Endometrial microvascular endothelial cells (primary cell): Measurements from ENCODE around the gene CDC42SE1. TPM values are rescaled to one million over a fixed set of nuclear protein-coding genes. Genes with fewer than 3 reads are reported as not detected.

Source experiments
- in situ Hi-C: cut with HindIII; loops from 2 replicates; pipeline ENCODE4 v1.10.0; 2017; ENCODE audit warnings: low sequenced_read_pairs, low pct_unique_long_range_greater_than_20kb; ENCODE audit errors: inconsistent ontology term
- total RNA-seq: library from RNA; depleted of rRNA; stranded (reverse); fragments of >200 nt; gene quantifications from one replicate; pipeline ENCODE4 v1.2.3, GENCODE V29; 2015; ENCODE audit errors: inconsistent ontology term

Gene CDC42SE1
- total RNA-seq, 1 donor from 2014 or later, result 75.7 TPM

GRCh38 chr1:151056149-151056548, 3.3 kb downstream of the CDC42SE1 start:
- in situ Hi-C loops, result no loop called here

DNA sequence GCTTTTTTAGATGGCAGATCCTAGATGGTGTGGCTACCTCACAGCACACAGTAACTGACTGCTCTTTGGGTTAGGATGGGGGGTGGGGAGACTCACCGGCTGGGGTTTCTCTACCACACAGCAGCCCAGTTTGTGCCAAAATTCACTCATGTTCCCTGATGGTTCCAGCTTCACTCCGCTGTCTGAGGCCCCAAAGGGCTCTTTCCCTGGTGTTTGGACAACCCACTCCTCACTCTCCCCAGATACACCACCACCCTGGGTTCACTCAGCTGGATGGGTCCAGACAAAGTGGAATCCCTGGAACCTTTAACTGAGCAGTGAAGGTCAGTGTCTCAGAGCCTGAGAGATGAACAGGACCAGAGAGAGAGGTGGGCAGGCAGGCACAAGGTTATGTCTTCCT, 3.8 kb downstream of the CDC42SE1 start:
- in situ Hi-C loops, result no loop called here

DNA sequence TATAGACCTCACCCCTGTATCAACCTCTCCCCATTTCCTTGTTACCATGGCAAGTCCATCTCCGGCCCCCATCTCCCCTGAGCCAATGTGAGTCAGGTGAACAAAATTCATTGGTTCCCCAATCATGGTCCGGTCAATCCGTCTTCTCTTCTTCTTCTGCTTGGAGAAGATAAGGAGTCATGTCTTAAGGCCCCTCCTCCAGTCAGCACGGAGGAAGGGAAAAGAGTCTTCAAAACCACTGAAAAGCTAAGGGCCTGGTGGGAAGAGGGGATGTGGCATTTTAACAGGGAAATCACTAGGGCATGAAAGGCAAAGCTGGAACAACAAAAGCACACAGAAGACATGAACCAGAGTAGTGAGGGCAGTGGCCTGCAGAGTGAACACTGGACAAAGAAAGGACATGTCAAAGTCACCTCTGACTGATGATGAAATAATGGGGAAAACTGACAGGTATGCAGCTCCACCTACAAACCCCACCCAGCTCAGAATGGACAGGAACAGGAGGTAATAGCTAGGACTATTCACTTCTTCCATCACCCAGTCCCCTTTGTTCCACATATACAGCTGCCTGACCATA, 4.4 kb downstream of the CDC42SE1 start:
- in situ Hi-C loops, result no loop called here

DNA sequence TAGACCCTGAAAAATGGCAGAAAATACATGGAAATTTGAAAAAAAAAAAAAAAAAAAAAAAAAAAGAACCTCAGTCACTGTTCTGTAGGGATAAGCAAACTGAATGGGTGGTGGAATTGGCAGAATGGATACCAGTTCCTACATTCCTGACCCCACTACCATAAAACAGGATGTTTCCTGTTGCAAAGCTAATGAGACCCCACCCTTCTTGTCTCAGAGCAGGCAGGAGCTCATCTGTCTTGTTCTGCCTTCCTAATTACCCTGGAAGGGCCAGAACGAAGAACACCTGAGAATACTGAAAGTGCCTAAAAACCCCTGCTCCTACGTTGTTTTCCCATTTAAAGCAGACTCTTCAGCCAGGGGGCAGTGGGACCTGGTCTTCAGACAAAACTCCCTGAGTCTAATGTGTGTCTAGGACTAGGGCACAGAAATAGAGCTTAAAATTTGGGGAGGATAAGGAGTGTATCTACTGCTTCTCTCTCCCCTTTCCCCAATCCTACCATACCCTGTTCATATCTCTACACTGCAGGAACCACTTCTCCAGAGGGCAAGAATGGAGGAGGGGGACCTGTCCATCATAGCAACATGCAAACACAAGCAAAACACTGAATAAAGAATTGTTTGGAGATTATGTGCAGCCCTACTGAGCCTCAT, 7.9 kb downstream of the CDC42SE1 start:
- in situ Hi-C loops, result no loop called here

DNA sequence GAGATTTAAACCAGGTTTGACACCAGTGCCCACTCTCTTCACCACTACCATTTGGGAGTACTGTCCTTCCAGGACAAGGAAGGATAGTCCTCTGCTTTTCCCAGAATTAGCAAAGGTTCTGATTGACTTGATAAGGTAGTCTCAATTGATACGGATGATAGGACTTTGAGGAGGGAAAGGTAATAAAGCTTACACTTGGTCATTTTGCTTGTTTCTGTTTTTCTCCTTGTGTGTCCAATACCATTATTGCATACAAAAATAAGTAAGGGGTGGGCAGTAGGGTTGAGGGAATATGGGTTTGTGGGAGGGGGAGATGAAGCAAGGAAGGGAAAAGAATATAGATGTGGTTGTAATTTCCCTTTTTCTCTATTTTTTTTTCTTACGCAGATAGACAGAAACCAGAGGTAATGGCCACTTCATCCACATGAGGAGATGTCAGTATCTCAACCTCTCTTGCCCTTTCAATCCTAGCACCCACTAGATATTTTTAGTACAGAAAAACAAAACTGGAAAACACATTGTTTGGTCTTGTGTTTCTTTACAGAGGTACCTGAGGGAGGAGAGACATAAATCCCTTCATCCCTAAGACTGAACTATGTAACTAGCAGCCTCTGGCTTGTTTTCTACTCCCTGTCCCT, 9.3 kb downstream of the CDC42SE1 start:
- in situ Hi-C loops, result no loop called here

- in situ Hi-C loops, result no loop called here
Measured at GRCh38 chr1:151049458-151049857, 10.0 kb downstream of the CDC42SE1 start.

DNA sequence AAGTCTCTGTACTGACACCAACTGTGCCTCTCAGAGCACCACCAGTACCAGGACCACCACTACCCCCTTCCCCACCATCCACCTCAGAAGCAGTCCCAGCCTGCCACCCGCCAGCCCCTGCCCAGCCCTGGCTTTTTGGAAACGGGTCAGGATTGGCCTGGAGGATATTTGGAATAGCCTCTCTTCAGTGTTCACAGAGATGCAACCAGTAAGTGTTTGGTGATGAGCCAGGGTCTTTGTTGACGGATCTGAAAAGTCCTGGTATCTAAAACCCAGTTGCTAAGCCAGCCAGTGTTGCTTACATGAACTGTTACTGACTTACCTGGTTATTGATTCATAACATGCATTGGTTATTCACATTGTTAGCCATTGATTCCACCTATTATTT, 10.8 kb downstream of the CDC42SE1 start:
- in situ Hi-C loops, result no loop called here

- in situ Hi-C loops, result no loop called here
Measured at GRCh38 chr1:151047925-151048644, 11.3 kb downstream of the CDC42SE1 start.

DNA sequence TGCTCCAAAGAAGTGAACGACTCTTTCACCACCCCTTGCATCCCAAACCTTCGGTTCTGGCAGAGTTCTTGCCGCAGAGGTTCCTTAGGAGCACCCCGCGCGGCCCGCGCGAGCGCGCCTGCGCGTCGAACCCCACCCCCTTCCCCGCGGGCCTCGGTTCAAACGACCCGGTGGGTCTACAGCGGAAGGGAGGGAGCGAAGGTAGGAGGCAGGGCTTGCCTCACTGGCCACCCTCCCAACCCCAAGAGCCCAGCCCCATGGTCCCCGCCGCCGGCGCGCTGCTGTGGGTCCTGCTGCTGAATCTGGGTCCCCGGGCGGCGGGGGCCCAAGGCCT, 11.9 kb downstream of the CDC42SE1 start, which contains the start of gene C1orf56:
Gene C1orf56, plus strand, starts transcription at position 161 of the 334 bp plus-strand sequence. Its CDS starts 97 bp downstream, at position 258.
- in situ Hi-C loops, result no loop called here

DNA sequence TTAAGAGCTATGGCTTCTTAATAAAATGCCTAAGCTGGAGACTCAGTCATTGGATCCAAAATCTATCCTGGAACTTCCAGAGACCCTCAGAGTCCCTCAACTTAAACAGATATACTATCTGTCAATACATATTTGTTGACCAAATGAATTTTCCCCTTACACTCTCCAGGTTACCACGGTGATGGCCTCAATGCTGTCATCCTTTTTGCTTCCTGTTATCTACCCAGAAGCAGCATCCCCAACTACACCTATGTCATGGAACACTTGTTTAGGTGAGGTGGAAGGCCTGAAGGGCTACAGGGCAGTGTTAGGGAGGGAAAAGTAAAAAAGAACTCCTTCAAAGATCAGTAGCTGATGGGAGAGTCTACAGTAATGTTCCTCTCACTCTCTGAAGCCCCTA, 16.3 kb downstream of the CDC42SE1 start:
- in situ Hi-C loops, result no loop called here

DNA sequence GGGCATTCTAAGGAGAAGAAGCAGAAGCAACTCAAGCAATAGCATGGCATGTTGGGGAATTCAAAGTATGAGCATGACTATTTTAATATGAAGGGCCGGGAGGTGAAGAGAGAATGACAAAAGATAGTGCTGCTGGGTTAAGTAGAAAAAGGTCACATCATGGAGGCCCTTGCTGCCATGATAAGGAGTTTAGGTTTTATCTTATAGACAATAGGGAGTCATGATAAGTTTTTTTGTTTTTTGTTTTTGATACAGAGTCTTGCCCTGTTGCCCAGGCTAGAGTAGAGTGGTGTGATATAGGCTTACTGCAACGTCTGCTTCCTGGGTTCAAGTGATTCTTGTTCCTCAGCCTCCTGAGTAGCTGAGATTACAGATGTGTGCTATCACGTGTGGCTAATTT, 19.9 kb downstream of the CDC42SE1 start:
- in situ Hi-C loops, result no loop called here

GRCh38 chr1:151037032-151037431, 22.4 kb downstream of the CDC42SE1 start:
- in situ Hi-C loops, result no loop called here

- in situ Hi-C loops, result no loop called here
Measured at GRCh38 chr1:151036356-151036755, 23.1 kb downstream of the CDC42SE1 start, which contains the start of gene BNIPL. BNIPL (plus strand) TSS chr1:151036586; CDS start chr1:151036726, 140 bp downstream.

- in situ Hi-C loops, result no loop called here
Measured at GRCh38 chr1:151035167-151035566, 24.3 kb downstream of the CDC42SE1 start.

GRCh38 chr1:151032164-151032563, 27.3 kb downstream of the CDC42SE1 start:
- in situ Hi-C loops, result no loop called here

DNA sequence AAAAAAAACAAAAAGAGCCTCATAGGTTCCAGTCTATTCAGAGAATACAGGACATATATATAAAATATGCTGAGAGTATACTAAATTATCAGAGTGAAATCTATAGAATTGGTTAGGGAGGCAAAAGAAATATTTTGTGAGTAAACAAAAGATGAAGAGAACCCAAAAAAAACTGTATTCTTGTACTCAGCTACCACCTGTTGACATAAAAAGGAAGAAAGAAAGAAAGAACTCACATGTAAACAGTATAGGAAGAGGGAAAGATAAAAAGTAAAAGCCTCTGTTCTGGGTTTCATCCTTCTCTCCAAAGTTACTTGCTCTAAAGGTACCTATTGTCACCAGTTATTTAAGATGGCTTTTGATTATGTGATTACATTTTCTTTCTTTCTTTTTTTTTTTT, 33.0 kb downstream of the CDC42SE1 start:
- in situ Hi-C loops, result no loop called here

DNA sequence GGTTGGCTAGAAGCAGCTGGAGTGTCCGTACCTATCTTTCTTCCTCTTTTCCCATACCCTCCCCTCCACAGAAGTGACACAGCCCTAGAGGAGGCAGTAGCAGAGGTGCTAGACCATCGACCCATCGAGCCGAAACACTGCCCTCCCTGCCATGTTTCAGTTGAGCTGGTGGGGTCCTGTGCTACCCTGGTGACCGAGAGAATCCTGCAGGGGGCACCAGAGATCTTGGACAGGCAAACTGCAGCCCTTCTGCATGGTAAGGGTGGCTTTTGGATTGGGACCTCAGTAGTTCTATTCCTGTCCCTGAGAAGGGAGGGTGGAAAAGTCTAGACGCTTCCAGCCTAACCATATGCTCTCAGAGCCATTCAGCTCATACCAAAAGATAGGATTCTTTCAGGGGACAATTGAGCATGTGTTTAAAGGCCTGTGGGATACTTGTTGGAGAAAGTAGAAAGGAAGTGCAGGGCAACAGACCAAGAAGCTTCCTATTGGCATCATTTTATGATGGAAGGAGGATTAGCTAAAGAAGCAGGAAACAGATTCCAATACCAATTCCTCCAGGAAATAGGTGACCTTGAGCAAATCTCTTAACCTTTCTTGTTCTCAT, 34.8 kb downstream of the CDC42SE1 start:
- in situ Hi-C loops, result no loop called here

DNA sequence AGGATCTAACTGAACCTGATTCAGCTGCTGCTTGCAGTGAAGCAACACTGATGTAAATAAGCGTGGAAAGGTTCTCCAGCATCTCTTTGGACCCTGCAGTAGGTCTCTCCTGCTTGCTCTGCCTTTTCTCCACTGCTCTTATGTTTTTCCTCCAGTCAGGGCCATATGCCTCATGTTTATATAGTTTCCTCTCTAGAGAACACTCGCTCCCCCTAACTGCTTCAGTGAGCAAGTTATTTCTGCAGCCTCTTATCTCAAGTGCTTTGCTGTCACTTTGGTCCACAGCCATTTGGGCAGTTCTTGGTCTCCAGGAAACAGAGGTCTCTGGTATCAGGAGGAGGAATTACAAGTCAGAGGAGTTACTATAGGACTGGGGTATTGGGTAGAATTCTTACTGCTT, 45.9 kb downstream of the CDC42SE1 start:
- in situ Hi-C loops, result no loop called here

- in situ Hi-C loops, result no loop called here
Measured at GRCh38 chr1:151012684-151013471, 46.5 kb downstream of the CDC42SE1 start.
